NB4 (cell line): ENCODE measurements around the gene OR13J1.
"Not testable (repeated sequence)": the region's sequence is repeated elsewhere in the genome, so short reads cannot be mapped to it uniquely, and the experiment has no call there.

Experiments used
- DNase-seq: peaks from one replicate; pipeline ENCODE4 v3.0.0; 2010; ENCODE audit warnings: low read depth
- H3K4me3 ChIP-seq: one replicate; pipeline ENCODE4 v1.5.1; 2011; ENCODE audit warnings: mild to moderate bottlenecking, low read depth, low read length, moderate library complexity
- CTCF ChIP-seq: IDR thresholded peaks from one replicate; pipeline ENCODE4 v1.5.1; 2012; ENCODE audit warnings: low read depth, low read length
- MAX ChIP-seq: IDR thresholded peaks from 2 replicates; pipeline ENCODE4 v1.6.1; 2011; ENCODE audit warnings: low read depth, low read length
- MYC ChIP-seq: IDR thresholded peaks from 2 replicates; pipeline ENCODE4 v1.6.1; 2011; ENCODE audit warnings: low read depth, low read length
- POLR2A ChIP-seq: IDR thresholded peaks from 2 replicates; pipeline ENCODE4 v1.6.1; 2011; ENCODE audit warnings: mild to moderate bottlenecking; ENCODE audit not compliant: insufficient read length; ENCODE audit errors: extremely low read depth

The OR13J1 gene

GRCh38 chr9:35892051-35892450 is 21.9 kb upstream of the OR13J1 start:
- H3K4me3 ChIP-seq, result no peak overlapping the region
- no peak for DNase-seq
- TF ChIP-seq MAX (no peak), CTCF (no peak), POLR2A (no peak), MYC (no peak)

GRCh38 chr9:35891646-35892045 is 21.4 kb upstream of the OR13J1 start:
- H3K4me3 ChIP-seq, result no peak overlapping the region
- DNase-seq, result peak; percentile 44
- TF ChIP-seq MYC (no peak), MAX (no peak), CTCF (no peak), POLR2A (no peak)

GRCh38 chr9:35884908-35885307 is 14.7 kb upstream of the OR13J1 start:
- DNase-seq, H3K4me3 ChIP-seq: not testable (repeated sequence)

- DNase-seq, result no peak
- TF ChIP-seq POLR2A, result no peak
- TF ChIP-seq MAX, result no peak
- TF ChIP-seq MYC, result no peak
- no peak for TF ChIP-seq CTCF
- H3K4me3 ChIP-seq, result no peak overlapping the region
Measured at GRCh38 chr9:35882996-35883395, 12.8 kb upstream of the OR13J1 start.

GRCh38 chr9:35882263-35882848 is 12.2 kb upstream of the OR13J1 start:
- peak; percentile 52 for DNase-seq
- H3K4me3 ChIP-seq, result no peak overlapping the region

GRCh38 chr9:35872505-35872904 is 2.3 kb upstream of the OR13J1 start:
- no peak for DNase-seq
- TF ChIP-seq CTCF (no peak), MYC (no peak), POLR2A (no peak), MAX (no peak)

More at GRCh38 chr9:35882263-35882848, 12.2 kb upstream of the OR13J1 start:
- peak; percentile 83 for TF ChIP-seq CTCF
- no peak for TF ChIP-seq MAX

More at GRCh38 chr9:35872505-35872904, 2.3 kb upstream of the OR13J1 start:
- no peak overlapping the region for H3K4me3 ChIP-seq
